WERI-Rb-1 (cell line): ENCODE data around the gene COG8.
"Not testable (repeated sequence)": the region's sequence is repeated elsewhere in the genome, so short reads cannot be mapped to it uniquely, and the experiment has no call there.

ENCODE experiments used
- DNase-seq: peaks from one replicate; pipeline ENCODE4 v3.0.0-alpha.2; 2020
- H3K27ac ChIP-seq: fragments of 250-450 bp; sonication (Bioruptor Pico); 2 replicates; pipeline ENCODE4 v1.5.1; 2020; ENCODE audit warnings: mild to moderate bottlenecking, moderate library complexity
- H3K27me3 ChIP-seq: fragments of 250-450 bp; sonication (Bioruptor Pico); 2 replicates; pipeline ENCODE4 v1.5.1; 2021; ENCODE audit warnings: mild to moderate bottlenecking, low read depth, moderate library complexity; ENCODE audit not compliant: insufficient read depth, severe bottlenecking
- H3K36me3 ChIP-seq: fragments of 250-450 bp; sonication (Bioruptor Pico); 2 replicates; pipeline ENCODE4 v1.5.1; 2020; ENCODE audit warnings: mild to moderate bottlenecking, moderate library complexity
- H3K4me3 ChIP-seq: 2 replicates; pipeline ENCODE4 v1.5.1; 2011; ENCODE audit warnings: low read depth, mild to moderate bottlenecking, control low read depth, low read length
- H3K9me3 ChIP-seq: fragments of 250-450 bp; sonication (Bioruptor Pico); 2 replicates; pipeline ENCODE4 v1.5.1; 2021; ENCODE audit warnings: mild to moderate bottlenecking, moderate library complexity; ENCODE audit not compliant: severe bottlenecking
- TF ChIP-seq, protein P1 (sequence below): IDR thresholded peaks from 2 replicates; pipeline ENCODE4 v1.5.1; 2011; ENCODE audit warnings: low read depth, mild to moderate bottlenecking, control low read depth, inconsistent platforms, low read length

The COG8 gene

DNA sequence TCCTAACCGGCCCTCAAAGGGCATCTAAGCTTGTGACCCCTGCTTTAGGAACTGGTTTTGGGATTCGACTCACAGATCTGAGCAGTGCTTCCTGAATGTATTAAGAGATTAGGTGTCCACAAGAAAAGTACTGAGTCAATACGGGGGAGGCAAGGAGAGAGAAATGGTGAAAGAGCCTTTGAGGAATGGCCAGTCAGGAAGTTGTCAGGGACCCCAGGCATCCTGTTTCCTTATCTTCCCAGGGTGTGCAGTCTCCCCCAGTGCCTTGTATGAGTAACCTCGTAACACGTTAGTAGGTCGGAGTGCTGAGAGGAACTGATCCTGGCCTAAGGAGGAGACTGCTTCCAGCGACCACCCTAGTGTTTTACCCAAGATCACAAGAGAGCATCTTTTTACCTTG is 28.6 kb upstream of the COG8 start:
- H3K4me3 ChIP-seq, result no peak overlapping the region
- DNase-seq, result no peak
- H3K27ac ChIP-seq, result no peak overlapping the region
- H3K27me3 ChIP-seq, result no peaks in the 10 kb centered on the region
- H3K36me3 ChIP-seq, result peaks cover 79% of the 10 kb centered on the region
- TF ChIP-seq, protein P1, sequence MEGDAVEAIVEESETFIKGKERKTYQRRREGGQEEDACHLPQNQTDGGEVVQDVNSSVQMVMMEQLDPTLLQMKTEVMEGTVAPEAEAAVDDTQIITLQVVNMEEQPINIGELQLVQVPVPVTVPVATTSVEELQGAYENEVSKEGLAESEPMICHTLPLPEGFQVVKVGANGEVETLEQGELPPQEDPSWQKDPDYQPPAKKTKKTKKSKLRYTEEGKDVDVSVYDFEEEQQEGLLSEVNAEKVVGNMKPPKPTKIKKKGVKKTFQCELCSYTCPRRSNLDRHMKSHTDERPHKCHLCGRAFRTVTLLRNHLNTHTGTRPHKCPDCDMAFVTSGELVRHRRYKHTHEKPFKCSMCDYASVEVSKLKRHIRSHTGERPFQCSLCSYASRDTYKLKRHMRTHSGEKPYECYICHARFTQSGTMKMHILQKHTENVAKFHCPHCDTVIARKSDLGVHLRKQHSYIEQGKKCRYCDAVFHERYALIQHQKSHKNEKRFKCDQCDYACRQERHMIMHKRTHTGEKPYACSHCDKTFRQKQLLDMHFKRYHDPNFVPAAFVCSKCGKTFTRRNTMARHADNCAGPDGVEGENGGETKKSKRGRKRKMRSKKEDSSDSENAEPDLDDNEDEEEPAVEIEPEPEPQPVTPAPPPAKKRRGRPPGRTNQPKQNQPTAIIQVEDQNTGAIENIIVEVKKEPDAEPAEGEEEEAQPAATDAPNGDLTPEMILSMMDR, result no peak
- H3K9me3 ChIP-seq, result no peaks in the 10 kb centered on the region

DNA sequence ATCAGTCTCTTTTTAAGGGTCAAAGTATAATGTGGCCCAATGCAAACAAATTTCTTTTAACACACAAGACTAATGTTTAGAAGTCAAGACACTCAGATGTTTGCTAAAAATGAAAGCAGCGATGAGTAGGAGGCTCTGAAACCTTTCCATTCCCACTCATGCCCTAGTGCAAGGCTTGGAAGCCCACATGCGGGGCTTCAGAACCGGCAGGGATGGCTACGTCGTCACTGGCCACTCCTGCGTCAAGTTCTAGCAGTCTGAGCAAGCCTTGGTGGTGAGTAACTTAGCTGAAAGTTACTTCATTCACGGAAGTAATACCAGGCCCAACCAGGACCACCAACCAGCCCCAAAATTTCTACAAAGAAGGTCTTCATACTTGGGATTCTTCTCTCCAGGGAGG is 27.1 kb upstream of the COG8 start:
- peaks cover 73% of the 10 kb centered on the region for H3K36me3 ChIP-seq
- no peak for DNase-seq
- no peaks in the 10 kb centered on the region for H3K27me3 ChIP-seq
- H3K27ac ChIP-seq, result no peak overlapping the region
- TF ChIP-seq, protein P1, result no peak
- no peak overlapping the region for H3K4me3 ChIP-seq
- no peaks in the 10 kb centered on the region for H3K9me3 ChIP-seq

DNA sequence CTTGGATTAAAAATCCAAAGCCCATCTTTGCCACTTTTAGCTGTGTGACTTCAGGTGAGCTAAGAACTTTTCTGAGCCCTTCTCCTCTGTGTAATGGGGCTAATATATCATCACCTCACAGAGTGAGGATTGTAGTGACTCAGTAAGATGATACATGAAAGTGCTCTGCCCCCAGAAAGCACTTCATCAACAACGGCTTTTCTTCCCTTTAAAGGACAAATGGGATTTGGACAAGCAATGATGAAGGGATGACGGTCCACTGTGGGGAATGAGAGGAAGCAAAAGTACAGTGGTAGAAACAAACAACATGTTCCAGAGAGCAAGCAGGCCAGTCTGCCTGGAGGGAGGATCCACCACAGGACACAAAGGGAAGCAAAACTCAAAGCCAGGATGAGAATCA is 26.5 kb upstream of the COG8 start:
- Histone ChIP-seq H3K27me3 (no peaks in the 10 kb centered on the region), H3K4me3 (no peak overlapping the region), H3K27ac (no peak overlapping the region), H3K9me3 (no peaks in the 10 kb centered on the region), H3K36me3 (peaks cover 72% of the 10 kb centered on the region)
- no peak for DNase-seq
- TF ChIP-seq, protein P1, result no peak

DNA sequence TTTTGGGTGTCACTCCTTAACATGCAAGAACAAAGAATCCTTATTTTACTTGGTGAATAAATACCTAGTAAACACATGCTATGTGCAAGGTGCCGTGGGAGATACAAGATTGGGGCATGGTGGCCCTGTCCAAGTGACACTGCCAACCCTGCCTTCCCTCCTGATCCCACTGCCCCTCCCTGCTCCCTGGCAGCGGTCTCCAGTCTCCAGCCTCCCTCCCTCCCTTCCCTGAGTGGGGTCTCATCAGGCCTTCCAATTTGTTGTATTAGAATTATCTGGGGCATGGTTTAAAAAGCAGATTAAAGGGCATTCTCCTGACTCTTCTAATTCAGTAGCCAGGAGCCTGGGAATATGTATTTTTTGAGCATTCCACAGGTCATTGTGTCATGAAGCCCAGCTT is 24.7 kb upstream of the COG8 start:
- H3K36me3 ChIP-seq, result peaks cover 58% of the 10 kb centered on the region
- no peak for DNase-seq
- H3K27me3 ChIP-seq, result no peaks in the 10 kb centered on the region
- TF ChIP-seq, protein P1, result no peak
- H3K9me3 ChIP-seq, result no peaks in the 10 kb centered on the region
- H3K27ac ChIP-seq, result no peak overlapping the region
- H3K4me3 ChIP-seq, result no peak overlapping the region

DNA sequence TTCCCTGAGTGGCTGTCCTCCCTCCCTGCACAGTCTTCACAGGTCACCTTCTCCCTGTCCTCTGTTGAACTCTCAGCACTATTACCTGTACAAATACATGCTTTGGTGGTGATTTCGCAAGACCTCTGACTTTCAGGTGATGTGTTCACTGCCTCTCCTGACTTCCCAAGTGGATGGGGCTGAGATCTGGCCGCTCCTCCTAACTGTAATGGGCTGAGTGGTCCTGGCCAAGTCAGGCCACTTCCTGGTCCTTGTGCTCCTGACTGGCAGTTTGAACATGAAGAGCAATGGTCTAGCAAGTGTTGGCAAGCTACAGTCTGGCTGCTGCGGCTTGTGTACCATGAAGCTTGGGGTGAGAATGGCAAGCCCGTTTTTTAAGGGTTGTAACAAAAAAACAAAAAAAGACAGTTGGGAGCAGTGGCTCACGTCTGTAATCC is 23.9 kb upstream of the COG8 start:
- H3K36me3 ChIP-seq, result peaks cover 52% of the 10 kb centered on the region
- TF ChIP-seq, protein P1, result no peak
- no peak overlapping the region for H3K4me3 ChIP-seq
- DNase-seq, result no peak
- no peak overlapping the region for H3K27ac ChIP-seq
- H3K9me3 ChIP-seq, result no peaks in the 10 kb centered on the region
- no peaks in the 10 kb centered on the region for H3K27me3 ChIP-seq

DNA sequence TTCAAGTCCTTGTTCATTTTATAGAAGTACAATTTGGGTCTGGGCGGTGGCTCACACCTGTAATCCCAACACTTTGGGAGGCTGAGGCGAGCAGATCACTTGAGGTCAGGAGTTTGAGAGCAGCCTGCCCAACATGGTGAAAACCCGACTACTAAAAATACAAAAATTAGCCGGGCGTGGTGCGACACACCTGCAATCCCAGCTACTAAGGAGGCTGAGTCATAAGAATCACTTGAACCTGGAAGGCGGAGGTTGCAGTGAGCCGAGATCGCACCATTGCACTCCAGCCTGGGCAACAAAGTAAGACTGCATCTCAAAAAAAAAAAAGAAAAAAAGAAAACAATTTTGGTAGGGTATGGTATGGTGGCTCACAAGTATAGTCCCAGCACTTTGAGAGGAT is 20.7 kb upstream of the COG8 start:
- not testable (repeated sequence) for H3K4me3 ChIP-seq, H3K9me3 ChIP-seq, H3K27ac ChIP-seq, DNase-seq, H3K27me3 ChIP-seq
- H3K36me3 ChIP-seq, result peaks cover 29% of the 10 kb centered on the region
